WTC11 (cell line): ENCODE measurements around the gene RP2.

Experiments
- CBFB ChIP-seq: sonication (generic); formaldehyde crosslinking; IDR thresholded peaks from 2 replicates; pipeline ENCODE4 v1.8.1; 2022; ENCODE audit warnings: mild to moderate bottlenecking, low read depth, missing genetic modification reagents
- CREB1 ChIP-seq: sonication (generic); formaldehyde crosslinking; IDR thresholded peaks from 2 replicates; pipeline ENCODE4 v1.8.0; 2023; ENCODE audit warnings: mild to moderate bottlenecking, missing genetic modification reagents
- CTCF ChIP-seq: fragments of 200-600 bp; IDR thresholded peaks from 2 replicates; pipeline ENCODE4 v1.8.0; 2022; ENCODE audit warnings: antibody characterized with exemption
- ETV6 ChIP-seq: sonication (generic); formaldehyde crosslinking; IDR thresholded peaks from 2 replicates; pipeline ENCODE4 v1.8.1; 2022; ENCODE audit warnings: mild to moderate bottlenecking, missing genetic modification reagents
- NFYB ChIP-seq: sonication (generic); formaldehyde crosslinking; conservative IDR thresholded peaks from 2 replicates; pipeline ENCODE4 v1.8.0; 2022; ENCODE audit warnings: low read depth, missing genetic modification reagents
- NR3C1 ChIP-seq: sonication (generic); formaldehyde crosslinking; conservative IDR thresholded peaks from 2 replicates; pipeline ENCODE4 v1.8.1; 2023; ENCODE audit warnings: low read depth, mild to moderate bottlenecking, missing genetic modification reagents
- SOX15 ChIP-seq: fragments of 250-450 bp; sonication (Bioruptor Pico); IDR thresholded peaks from 2 replicates; pipeline ENCODE4 v1.9.0; 2021; ENCODE audit warnings: mild to moderate bottlenecking

- TF ChIP-seq CREB1 (CRISPR knock-in tag) (no peak), ETV6 (no peak), CTCF (no peak), NFYB (CRISPR knock-in tag) (no peak), NR3C1 (CRISPR knock-in tag) (no peak), CBFB (CRISPR knock-in tag) (no peak), SOX15 (no peak)
Measured at GRCh38 chrX:46922611-46923010, 85.8 kb downstream of the RP2 start.
